HG02678 (cell line): ENCODE results near the gene NCS1.

Source experiments
- ATAC-seq: cut with Tn5 transposase; IDR thresholded peaks from one replicate; pipeline ENCODE4 v1.9.1; 2021; ENCODE audit warnings: mild to moderate bottlenecking, moderate library complexity; ENCODE audit not compliant: unreplicated experiment

Gene NCS1

GRCh38 chr9:130211548-130212226, 39.5 kb downstream of the NCS1 start:
- ATAC-seq, result no peak

DNA sequence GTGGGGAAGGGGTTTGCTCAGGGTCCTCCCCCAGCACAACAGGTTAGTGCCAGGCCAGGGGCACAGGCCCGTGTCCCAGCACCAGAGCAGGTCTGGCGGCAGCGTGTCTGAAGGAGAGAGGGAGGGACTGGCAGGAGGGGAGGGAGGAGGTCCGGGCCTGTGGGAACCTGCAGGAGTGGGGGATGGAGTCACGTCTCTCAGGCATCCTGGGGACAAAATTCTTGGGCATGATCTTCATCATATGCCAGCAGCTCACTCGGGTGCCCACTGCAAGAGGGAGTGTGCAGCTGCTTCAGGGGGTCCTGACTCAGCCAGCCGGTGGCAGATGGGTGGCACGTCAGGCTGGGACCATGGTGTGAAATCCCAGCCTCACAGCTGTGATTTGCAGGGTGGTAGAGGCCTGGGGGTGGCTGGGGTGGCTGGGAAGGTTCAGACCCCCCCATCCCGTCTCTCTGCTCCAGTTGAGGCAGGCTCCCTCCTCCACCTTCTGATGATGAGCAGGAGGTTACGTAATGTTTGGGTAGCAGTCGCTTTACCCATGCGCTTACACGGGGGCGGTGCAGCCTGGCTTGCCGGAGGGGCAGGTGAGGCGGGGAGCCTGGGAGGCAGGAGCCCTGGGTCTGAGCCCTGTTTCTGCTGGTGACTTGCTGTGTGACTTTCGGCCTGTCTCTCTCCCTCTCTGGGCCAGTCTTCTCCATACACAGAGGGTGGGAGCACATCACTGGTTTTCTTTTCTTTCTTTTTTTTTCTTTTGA, 40.5 kb downstream of the NCS1 start:
- no peak for ATAC-seq

DNA sequence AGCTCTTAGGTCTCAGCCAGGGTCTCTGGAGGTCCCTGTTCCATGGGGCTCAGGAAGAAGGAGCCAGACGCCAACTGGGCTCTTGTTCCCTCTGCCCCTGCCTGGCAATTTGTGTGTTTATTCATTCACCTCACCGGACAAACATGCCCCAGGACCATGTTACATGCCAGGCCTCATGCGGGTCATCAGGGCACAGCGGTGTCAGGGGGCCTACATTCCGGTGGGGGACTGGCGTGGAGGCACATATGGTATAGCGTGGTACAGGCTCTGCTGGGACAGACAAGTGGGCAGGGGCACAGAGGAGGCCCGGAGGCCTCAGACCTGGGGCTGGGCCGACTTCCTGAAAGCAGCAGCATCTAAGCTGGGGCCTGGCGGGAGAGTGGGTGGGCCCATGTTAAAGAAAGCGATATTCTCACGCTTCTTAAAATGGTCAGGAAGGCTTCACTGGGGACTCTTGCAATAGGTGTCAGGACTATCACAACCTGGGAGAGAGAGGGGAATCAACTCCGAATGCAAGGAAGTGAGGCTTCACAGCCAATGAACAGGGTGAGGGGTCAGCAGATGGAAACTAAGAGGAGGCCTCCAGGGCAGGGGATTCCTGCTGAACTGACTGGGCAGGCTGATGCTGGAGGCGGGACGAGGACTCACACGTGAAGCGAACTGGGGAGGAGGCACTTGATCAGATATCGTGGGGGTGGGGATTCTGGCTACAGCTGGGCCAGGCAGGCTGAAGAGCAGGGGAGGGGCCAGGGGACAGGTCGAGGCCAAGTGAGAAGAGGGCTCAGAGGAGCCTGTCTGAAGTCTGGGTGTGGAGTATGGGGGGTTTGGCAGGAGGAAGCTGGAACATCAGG, 41.9 kb downstream of the NCS1 start:
- ATAC-seq, result no peak

DNA sequence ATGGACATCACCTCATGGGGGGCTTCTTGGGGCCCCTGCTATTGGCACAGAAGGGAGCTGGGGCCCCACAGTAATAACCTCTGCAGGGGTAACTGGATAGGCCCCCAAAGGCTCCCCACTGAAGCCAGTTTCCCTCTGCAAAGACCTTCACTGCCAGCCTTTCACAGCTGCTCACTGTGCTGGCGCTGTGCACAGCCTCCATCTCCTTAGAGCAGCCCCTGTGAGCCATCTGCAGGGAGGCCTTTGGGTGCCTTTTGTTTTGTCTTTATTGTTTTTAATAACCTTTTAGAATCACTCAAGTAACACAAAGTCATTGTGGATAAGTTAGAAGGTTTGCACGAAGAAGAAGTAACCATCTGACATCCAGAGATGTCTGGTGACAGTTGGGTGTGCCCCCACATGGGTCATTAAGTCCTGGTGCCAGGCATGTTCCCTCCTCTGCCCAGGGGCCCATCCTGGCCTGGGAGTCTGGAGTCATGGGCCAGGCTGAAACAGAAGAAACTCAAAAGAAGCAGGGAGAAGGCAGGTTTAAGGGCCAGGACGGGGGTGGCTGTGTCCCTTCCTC, 42.7 kb downstream of the NCS1 start:
- ATAC-seq, result no peak

DNA sequence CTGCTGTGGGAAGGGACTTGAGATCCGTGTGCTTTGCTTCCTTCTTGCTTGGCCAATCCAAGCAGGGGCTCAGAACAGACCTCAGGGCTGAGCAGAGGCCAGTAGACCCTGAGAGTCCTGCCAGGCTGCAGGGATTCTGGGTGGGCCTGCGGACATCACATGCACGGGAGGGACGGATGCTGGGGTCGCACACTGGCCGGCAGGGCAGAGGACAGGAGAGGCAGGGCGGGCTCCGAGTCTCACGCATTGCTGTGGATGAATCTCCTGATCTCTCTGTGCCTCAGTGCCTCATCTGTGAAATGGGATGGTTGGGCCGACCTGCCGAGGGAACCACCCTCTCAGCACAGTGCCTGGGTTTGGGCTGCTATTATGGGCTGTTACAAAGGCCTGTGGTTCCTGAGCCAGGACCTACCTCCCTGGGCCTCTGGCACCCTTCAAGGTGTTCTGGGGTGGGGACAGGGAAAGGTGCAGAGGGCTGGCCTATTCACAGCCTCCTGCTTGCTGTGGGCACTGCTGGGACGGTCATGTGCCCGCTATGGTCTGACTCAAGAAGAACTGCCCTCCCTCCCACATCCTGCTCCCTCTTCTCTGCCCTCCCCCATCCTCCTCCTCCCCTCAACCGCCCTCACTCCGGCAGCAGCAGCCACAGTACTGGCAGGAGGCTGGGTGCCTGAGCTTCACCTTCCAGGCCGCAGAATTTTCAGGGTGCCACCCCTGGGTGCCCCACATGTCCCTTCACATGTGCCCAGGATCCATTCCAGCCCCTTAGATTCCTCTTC, 43.3 kb downstream of the NCS1 start:
- ATAC-seq, result no peak

DNA sequence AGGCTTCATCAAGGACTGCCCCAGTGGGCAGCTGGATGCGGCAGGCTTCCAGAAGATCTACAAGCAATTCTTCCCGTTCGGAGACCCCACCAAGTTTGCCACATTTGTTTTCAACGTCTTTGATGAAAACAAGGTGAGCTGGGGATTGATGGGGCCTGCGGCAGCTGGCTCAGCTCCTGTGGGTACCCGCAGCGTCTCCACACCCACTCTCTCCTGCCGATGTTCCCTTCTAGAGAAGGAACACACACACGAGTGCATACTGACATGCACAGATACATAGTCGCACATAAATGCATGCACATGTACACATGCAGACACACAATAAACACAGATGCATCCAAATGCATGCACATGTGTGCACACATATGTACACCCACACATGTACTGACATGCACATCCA, 45.6 kb downstream of the NCS1 start:
- no peak for ATAC-seq

- ATAC-seq, result no peak
Observed at GRCh38 chr9:130219661-130220096, 47.5 kb downstream of the NCS1 start.

- ATAC-seq, result no peak
Observed at GRCh38 chr9:130220352-130220751, 48.1 kb downstream of the NCS1 start.

DNA sequence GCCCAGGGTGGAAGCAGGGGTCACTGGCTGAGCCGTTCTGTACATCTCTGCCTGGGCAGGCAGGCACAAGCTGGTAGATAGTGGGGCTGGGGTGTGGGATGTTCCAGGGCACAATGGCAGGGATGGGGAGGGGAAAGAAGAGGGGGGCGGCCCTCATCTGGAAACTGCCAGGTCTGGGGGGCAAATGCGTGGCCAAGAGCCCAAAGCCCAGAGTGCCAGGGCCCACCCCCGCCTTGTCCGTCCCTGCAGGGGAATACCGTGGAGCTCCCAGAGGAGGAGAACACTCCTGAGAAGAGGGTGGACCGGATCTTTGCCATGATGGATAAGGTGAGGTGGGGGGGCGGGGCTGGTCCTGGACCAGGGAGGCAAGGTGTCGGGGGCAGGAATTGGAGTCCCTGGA, 50.6 kb downstream of the NCS1 start:
- no peak for ATAC-seq

- no peak for ATAC-seq
Observed at GRCh38 chr9:130225071-130225470, 52.9 kb downstream of the NCS1 start.

- no peak for ATAC-seq
Observed at GRCh38 chr9:130225586-130225985, 53.4 kb downstream of the NCS1 start.

DNA sequence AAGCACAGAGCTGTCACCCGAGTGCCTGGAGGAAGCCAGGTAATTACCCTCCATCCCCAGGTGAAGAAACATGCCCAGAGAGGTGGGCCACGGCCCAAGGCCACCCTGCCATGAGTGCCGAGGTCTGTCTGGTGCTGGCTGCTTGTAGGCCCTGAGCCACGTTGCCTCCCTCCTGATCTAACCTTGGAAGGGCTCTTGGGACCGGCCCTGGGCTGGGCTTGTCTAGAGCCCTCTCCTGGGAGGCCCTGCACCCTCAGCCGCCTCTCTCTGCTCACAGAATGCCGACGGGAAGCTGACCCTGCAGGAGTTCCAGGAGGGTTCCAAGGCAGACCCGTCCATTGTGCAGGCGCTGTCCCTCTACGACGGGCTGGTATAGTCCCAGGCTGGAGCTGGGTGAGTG, 53.9 kb downstream of the NCS1 start:
- no peak for ATAC-seq

- no peak for ATAC-seq
Observed at GRCh38 chr9:130227833-130228232, 55.6 kb downstream of the NCS1 start.

DNA sequence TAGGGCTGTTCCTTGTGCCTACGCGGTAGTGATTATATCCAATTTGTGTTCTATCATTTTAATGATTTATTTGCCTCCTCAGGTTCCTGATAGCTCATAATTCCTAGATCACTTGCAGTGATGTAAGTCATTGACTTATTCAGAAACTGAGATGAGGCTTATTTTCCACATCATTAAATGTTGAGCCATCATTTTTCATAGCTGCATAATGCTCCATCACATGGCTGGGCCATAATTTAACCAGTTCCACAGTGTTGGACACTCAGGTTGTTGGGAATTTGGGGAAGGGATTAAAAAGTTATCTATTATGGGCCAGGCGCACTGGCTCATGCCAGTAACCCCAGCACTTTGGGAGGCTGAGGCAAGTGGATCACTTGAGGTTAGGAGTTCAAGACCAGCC, 57.6 kb downstream of the NCS1 start:
- ATAC-seq, result no peak

GRCh38 chr9:130230631-130231030, 58.4 kb downstream of the NCS1 start:
- ATAC-seq, result no peak

GRCh38 chr9:130232899-130233586, 60.8 kb downstream of the NCS1 start:
- no peak for ATAC-seq

DNA sequence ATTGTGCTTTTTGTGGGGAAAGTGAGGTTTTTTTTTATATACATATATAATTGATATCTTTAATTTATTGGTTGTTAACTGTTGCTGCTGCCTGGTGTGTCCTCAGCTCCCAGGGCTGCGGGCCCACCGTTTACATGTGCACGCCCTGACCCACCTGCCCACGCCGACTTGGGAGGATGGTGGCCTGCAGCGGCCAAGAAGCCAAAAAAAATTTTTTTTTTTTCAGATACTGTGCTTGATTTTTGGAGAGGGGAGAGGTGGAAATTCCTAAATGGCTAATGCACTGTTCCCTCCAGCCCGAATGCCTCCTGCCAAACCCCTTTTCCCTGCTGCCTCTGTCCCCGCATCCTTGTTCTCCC, 61.4 kb downstream of the NCS1 start:
- ATAC-seq, result no peak

DNA sequence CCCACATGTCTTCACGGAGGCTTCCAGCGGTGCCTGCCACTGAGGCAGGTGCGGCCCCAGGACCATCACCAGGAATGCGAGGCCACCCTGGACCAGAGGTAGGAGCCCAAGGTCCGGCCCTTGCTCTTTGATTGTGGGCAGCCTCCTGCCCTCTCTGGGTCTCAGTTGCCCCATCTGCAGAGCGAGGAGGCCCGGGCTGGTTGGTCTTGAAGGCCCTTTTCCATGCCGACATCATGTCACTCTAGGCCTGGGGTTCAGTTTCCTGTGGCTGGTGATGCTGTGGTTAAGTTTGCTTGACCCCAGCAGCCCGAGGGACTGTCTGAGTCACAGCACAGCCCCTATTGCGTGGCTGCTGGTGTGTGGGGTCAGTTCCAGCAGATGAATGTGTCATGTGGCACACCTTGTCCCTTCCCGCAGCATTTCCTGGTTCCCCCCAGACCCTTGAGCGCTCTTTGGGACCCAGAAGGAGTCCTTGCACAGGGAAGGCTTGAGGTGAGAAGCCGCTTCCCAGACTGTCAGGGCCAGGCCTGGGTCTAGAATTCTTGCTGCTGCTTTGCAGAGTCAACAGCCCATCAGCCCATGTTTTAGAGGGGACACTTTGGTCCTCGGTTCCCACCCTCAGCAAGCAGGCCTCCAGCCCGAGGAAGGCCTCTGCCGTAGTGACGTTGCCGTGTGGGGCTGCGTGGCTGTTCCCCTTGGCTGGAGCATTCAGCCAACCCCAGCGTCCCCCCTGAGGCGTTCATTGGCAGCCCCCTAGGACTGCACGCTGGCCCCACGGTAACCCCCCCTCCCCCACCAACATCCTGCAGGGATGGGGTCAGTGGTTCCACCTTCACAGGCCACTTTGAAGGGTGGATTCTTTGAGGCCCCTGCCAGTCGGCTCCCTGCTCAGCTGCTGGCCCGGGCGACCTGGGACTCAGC, 62.4 kb downstream of the NCS1 start:
- ATAC-seq, result no peak
